COR-L47 (cell line): ENCODE data around the gene TBC1D25.
"Not testable (repeated sequence)": the region's sequence is repeated elsewhere in the genome, so short reads cannot be mapped to it uniquely, and the experiment has no call there.

Source experiments
- DNase-seq: peaks from one replicate; lab custom pipeline; 2025; lab: John Stamatoyannopoulos, UW

The TBC1D25 gene

DNA sequence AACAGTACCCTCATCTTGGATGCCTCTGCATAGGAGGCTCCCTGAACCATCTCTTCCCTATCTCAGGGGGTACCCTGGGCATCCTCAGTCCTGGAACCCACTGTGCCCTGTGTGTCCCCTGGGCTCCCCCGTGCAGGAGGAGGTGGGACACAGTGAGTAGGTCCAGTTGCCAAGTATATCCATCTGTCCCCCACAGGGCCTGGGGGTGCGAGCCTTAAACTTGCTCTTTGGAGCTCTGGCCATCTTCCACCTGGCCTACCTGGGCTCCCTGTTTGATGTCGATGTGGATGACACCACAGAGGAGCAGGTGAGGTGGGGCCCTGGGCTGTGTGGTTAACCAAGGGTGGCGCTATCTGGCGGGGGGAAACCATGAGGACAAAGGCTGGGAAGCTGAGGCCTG lies 22.5 kb upstream of the TBC1D25 start:
- DNase-seq, result no peak

DNA sequence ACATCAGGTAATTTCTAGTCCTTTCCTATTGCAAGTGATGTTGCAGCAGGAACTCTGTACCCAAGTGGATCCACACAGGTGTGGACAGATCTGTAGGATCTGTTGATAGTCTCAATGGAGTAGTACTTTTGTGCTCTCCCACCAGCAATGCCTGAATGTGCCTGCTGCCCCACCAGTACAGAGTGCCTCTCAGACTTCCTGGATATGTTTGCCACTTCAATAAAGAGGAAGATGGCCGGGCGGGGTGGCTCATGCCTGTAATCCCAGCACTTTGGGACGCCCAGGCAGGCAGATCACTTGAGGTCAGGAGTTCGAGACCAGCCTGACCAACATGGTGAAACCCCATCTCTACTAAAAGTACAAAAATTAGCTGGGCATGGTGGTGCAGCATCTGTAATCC lies 20.0 kb upstream of the TBC1D25 start:
- DNase-seq, result not testable (repeated sequence)

DNA sequence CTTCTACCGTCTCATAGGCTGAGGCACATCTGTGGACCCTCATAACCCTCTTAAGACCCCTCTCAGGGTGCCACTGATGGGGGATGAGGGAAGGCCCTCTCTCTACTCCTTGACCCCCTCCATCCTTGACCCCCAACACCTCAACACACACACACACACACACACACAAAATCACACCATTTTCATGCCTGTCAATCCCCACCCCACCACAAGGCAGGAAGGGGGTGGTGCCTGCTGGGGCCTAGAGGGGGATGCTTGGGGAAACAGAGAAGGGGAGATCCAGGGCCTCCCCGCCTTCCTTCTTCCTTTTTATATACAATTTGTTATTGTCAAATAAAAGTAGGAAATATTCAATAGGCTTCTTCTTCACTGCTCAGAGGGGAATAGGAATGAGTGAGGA lies 19.1 kb upstream of the TBC1D25 start:
- DNase-seq, result no peak

DNA sequence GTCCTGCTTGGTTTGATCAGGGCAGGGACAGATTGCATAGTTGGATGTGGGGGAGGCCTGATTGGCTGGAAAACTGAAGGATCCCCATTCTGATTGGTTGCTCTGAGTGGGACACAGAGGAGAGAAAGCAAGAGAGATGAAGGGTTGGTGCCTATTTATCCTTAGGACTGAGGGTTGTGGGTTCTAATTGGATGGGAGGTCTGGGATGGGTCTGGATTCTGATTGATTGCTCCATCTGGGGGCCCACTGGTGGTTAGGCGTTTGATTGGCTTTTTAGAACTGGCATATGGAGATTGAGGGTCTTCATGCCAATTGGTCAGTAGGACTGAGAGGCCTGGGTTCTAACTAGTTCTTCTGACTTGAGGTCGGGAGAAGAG lies 18.6 kb upstream of the TBC1D25 start:
- no peak for DNase-seq

DNA sequence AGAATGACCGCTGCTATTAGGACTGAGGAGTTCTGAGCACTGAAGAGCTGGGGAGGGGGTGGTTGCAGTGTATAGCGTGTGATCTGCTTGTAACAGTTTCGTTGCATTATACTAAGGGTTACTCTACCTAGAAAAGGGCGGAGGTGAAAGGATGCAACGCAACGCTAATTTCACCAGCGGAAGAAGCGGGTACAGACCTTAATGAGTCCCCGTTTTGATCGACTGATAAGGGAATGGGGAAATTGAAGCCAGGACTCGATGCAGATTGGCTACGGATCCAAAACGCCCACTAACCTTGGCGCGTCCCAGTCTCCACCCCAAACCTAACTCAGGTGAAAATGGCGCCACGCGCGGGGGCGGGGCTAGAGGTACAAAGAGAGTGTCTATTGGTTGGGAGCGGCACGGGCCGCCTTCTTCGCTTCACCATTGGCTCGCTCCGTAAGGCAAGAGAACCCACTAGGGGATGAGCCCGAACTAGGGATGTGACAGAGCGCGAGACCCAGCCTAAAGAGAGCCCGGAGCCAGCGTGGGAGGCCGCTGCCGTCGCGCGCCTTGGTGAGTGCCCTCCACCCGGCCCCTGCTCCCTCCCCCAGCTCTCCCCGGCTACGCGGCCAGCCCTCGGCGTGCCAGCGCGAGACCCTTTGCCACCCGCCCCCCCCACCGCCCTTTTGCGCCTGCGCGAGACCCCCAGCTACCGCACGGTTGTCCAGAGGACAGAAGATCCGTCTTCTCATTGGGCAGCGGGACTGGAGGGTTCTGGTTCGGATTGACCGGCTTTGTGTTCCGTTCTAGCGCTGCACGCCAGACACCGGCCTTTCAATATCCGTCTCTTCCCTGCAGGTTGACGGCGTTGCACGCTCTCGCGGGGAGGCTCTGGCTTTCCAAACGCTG lies 17.9 kb upstream of the TBC1D25 start, which contains the start of gene EBP:
TSS of gene EBP (plus strand) at position 456 of the 891 bp plus-strand sequence. CDS start 1,964 bp downstream, outside the sequence.
- DNase-seq, result peak; percentile 92

DNA sequence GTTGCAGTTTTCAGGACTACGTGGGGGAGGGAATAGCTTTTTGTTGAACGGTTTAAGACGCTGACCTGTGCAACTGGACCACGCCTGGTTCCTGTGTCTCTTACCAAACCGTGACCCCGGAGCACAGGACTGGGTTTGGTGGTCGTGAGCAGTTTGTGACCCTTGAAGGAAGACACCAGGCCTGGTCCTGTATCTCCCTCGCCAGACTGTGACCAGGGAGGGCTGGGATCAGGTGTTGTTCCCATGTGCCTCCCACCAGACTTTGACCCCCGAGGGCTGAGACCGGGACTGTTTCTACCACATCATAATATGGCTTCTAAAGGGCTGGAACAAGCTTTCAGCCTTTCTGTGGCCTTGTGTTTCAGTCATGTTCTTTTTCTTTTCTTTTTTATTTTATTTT lies 17.2 kb upstream of the TBC1D25 start:
- DNase-seq, result no peak

DNA sequence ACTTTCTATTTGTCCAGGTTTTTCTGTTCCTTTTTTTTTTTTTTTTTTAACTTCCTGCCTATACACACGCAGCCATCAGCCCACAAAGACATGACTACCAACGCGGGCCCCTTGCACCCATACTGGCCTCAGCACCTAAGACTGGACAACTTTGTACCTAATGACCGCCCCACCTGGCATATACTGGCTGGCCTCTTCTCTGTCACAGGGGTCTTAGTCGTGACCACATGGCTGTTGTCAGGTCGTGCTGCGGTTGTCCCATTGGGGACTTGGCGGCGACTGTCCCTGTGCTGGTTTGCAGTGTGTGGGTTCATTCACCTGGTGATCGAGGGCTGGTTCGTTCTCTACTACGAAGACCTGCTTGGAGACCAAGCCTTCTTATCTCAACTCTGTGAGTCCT lies 15.8 kb upstream of the TBC1D25 start:
- DNase-seq, result no peak

DNA sequence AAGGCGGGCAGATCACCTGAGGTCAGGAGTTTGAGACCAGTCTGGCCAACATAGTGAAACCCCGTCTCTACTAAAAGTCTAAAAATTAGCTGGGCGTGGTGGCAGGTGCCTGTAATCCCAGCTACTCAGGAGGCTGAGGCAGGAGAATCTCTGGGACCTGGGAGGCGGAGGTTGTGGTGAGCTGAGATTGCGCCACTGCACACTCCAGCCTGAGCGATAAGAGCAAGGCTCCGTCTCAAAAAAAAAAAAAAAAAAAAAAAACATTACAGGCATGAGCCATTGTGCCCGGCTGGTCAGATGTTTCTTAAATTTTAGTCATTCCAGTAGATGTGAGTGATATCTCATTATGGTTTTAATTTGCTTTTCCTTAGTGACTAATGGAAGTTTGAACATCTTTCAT lies 13.7 kb upstream of the TBC1D25 start:
- not testable (repeated sequence) for DNase-seq

DNA sequence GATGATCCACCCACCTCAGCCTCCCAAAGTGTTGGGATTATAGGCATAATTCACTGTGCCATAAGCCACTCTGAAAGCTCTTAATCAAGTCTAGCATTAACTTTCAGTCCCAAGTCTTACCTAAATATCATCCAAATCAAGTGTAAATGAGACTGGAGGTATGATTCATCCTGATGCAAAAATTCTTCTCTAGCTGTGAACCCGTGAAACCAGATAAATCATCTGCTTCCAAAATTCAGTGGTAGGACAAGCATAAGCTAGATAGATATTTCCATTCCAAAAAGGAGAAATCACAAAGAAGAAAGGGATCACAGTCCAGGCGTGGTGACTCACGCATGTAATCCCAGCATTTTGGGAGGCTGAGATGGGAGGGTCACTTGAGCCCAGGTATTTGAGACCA lies 8.8 kb upstream of the TBC1D25 start:
- DNase-seq, result no peak

DNA sequence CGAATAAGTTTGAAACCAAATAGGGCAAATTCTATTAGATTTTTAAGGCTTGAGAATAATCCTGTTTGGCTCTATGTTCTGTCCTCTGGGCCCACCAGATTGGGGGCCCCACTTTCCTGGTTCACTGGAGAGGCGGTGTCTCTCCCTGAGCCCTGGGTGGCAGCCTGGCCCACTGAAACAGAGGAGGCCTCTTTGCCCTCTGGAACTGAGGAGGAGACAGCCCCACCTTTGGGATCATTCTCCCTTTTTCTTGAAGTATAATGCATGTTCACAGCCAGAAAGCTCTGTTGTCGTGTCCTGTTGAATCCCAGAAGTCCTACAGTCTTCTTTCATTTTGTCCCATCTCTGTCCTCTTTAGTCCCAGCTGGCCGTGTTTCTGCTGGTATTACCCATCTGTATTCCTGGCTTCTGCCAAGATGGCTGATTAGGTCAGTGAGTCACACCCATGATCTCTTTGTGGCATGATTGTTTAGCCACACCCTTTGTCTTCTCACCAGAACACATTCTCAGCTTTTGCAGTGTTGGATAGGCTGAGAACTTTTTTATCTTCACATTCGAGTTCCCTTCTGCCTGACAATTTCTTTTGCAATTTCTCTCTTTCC lies 8.1 kb upstream of the TBC1D25 start:
- no peak for DNase-seq

DNA sequence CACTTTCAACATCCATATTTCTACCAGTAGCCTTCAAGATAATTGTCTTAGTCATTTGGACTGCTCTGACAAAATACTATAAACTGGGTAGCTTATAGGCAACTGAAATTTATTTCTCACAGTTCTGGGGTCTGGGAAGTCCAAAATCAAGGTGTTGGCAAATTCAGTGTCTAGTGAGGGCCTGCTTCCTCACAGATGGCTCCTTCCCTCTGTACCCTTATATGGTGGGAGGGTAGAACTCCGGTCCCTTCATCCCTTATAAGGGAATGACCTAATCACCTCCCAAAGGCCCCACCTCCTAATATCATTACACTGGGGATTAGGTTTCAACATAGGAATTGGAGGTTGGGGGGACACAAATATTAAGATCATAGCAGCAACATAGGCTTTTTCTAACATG lies 7.4 kb upstream of the TBC1D25 start:
- no peak for DNase-seq

DNA sequence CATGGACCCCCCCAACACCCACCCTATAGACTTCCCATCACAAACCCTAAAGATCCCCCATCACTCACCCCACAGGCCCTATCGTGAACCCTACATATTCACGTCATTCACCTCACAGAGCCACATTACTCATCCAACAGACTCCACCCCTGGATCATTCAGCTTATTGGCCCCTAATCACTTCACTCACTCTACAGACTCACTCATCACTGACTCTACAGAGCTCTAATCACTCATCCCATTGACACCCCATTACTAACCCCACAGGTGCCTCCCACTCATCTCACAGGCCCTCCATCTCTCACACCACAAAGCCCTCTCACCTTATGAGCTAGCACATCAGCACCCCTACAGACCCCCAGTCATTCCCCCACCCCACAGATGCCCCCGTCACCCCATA lies 6.3 kb upstream of the TBC1D25 start:
- no peak for DNase-seq

DNA sequence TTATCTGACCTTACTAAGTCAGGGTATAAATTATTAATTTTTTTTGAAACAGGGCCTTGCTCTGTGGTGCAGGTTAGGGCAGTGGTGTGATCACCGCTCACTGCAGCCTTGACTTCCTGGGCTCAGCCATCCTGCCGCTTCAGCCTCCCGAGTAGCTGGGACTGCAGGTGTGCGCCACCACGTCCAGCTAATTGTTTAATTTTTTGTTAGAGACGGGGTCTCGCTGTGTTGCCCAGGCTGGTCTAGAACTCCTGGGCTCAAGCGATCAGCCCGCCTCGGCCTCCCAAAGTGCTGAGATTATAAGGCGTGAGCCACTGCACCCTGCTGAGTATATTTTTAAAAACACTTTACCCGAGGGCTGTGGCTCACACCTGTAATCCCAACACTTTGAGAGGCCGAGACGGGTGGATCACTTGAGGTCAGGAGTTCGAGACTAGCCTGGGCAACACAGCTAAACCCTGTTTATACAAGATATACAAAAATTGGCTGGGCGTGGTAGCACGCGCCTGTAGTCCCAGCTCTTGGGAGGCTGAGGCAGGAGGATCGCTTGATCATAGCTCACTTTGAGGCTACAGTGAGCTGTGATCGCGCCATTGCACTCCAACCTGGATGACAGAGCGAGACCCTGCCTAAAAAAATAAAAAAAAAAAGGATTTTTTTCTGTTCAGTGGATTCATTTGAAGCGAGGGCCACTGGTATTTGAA lies 721 bp upstream of the TBC1D25 start:
- no peak for DNase-seq

DNA sequence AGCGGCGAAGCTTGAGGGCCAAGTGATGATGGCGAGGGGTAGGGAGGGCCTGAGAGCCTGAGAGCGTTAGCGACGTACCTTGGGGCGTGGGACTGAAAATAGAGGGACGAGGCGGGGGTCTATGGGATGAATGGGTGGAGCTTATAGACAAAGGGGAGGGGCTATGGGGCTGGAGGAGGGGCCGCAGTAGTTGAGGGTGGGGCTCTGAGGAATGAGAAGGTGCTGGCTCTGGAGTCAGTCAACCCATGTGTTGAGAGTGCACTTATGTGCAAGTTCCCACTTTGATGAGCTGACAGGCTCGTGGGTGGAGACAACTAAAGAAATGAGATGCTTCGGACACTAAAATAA lies 488 bp downstream of the TBC1D25 start:
- peak; percentile 40 for DNase-seq

DNA sequence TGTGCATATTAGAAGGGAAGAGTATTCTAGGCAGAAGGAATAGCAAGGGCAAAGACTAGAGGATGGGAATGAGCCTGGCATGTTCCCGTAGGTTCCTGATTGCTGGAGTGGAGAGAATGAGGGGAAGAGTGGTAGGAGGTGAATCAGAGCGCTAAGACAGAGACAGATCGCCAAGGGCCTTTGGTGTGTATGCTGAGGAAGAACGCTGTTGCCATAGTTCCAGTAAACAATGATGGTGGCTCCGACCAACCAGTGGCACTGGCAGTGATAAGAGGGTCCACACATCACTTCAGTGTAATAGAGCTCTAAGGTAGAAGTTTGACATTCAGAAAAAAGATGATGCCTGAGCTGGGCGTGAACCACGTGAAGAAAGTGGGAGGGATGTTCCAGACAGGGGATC lies 966 bp downstream of the TBC1D25 start:
- no peak for DNase-seq

DNA sequence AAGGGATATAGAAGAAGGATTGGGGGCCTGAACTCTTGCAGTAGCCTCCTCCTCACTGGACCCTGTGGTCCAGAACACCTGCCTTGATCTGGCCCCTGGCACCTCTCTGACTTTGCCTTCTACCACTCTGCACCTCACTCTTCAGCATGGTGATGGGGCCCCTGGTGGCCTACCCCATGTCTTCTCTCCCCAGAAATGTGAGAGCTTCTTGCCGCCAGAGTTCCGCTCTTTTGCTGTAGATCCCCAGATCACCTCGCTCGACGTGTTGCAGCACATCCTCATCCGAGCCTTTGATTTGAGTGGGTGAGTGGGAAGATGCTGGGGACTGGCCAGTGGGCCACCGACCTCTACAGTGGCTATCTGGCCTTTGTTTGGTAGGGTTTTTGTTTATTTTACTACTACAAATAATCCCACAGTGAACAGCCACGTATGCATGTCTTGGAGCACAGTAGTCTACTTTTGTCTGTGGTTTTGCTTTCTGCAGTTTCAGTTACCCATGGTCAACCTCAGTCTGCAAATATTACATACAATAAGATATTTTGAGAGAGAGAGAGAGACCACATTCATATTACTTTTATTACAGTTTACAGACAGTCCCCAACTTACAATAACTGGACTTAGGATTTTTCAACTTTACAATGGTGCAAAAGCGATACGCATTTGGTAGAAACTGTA lies 1.8 kb downstream of the TBC1D25 start:
- no peak for DNase-seq

DNA sequence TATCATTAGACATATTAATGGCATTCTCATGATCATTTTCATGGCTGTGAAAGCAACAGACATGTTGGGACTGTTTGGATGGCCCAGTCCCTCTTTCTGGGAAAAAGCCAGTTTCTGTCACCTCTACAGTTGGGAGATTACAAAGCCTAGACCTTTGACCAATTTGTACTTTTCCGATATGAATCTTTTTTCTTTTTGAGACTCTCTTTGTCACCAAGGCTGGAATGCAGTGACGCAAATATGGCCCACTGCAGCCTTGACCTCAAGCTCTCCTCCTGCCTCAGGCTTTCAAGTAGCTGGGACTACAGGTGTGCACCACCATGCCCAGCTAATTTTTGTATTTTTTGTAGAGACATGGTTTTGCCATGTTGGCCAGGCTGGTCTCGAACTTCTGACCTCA lies 9.4 kb downstream of the TBC1D25 start:
- DNase-seq, result no peak

DNA sequence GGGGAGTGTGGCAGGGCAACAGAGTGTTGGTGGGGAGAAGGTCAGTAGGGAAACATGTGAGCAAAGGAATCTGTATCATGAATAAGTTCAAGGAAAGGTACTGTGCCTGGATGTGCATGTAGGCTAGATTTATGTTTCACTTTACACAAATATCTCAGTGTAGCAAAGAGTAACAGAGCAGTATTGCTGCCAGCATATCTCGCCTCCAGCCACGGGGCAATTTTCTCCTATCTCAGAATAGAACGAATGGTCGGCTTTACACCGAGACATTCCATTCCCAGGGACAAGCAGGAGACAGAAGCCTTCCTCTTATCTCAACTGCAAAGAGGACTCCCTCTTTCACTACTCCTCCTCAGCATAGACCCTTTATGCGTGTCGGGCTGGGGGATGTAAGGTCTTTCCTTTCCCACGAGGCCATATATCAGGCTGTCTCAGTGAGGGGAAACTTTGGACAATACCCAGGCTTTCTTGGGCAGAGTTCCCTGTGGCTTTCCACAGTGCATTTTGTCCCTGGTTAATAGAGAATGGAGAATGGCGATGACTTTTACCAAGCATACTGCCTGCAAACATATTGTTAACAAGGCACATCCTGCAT lies 16.3 kb downstream of the TBC1D25 start:
- not testable (repeated sequence) for DNase-seq

DNA sequence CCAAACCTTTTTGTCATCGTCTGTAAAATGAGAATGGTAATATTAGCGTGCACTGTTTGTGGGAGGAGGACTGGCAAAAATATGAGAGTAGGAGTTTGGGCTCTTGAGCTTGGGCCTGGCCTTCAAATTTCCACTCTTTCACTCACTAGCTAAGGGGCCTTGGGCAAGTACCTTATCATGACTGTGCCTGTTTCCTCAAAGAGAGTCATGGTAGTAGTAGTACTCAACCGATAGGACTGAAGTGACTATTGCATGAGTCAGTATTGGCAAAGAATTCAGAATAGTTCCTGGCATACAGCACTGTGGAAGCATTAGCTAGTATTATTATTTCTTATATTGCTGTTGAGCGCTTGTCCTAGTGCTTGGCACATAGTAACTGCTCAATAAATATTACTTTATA lies 18.8 kb downstream of the TBC1D25 start:
- DNase-seq, result no peak

DNA sequence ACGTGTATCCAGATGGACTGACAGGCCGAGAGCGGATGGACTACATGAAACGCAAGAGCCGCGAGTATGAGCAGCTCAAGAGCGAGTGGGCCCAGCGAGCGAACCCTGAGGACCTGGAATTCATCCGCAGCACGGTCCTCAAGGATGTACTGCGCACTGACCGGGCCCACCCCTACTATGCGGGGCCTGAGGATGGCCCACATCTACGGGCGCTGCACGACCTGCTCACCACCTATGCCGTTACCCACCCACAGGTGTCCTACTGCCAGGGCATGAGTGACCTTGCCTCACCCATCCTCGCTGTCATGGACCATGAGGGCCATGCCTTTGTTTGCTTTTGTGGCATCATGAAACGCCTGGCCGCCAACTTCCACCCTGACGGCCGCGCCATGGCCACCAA lies 20.1 kb downstream of the TBC1D25 start:
- DNase-seq, result no peak

DNA sequence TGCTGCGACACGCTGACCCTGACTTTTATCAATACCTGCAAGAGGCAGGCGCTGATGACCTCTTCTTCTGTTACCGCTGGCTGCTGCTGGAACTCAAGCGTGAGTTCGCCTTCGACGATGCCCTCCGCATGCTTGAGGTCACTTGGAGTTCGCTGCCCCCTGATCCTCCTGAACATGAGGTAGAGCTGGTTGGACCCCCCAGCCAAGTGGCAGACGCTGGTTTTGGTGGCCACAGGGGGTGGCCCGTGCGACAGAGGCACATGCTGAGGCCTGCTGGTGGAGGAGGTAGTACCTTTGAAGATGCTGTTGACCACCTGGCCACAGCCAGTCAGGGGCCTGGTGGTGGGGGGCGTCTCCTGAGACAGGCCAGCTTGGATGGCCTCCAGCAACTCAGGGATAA lies 20.5 kb downstream of the TBC1D25 start:
- no peak for DNase-seq

DNA sequence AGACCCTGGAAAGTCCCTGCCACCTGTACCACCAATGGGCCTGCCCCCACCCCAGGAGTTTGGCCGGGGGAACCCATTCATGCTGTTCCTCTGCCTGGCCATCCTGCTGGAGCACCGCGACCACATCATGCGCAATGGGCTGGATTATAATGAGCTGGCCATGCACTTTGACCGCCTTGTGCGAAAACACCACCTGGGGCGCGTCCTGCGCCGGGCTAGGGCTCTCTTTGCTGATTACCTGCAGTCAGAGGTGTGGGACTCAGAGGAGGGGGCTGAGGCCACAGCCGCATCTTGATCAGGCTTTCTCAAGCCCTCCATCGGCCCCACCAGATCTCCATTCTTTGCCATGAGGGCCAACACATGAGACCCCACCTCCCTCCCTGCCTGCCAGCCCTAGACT lies 21.2 kb downstream of the TBC1D25 start:
- DNase-seq, result no peak
